SK-N-SH (cell line): ENCODE measurements around the gene DNAJC1. TPM values are rescaled to one million over a fixed set of nuclear protein-coding genes. Genes with fewer than 3 reads are reported as not detected.

Experiments used
- CTCF ChIA-PET: fragments of 300-600, 350-600 bp; formaldehyde crosslinking; extraction: SDS; loops from one replicate; lab custom pipeline; 2021; lab: Yijun Ruan, JAX
- POLR2A ChIA-PET: fragments of 350-600 bp; sonication (Branson Sonifier 250); formaldehyde crosslinking; extraction: SDS; loops from one replicate; lab custom pipeline; 2020; ENCODE audit warnings: antibody characterized with exemption, inconsistent platforms; lab: Yijun Ruan, JAX
- DNase-seq: peaks from one replicate; pipeline ENCODE4 v3.0.0; 2012
- H2AFZ ChIP-seq: fragments of 200-600 bp; sonication (generic); 2 replicates; pipeline ENCODE4 v1.8.1; 2016; ENCODE audit warnings: antibody characterized with exemption, mild to moderate bottlenecking, low read depth
- H3F3A ChIP-seq: fragments of 200-600 bp; sonication (generic); replicated peaks from 2 replicates; pipeline ENCODE3; 2016; ENCODE audit warnings: antibody characterized with exemption, mild to moderate bottlenecking; ENCODE audit not compliant: insufficient read depth
- H3K27ac ChIP-seq, 2 experiments: fragments of 200-500 bp in 1 of 2; fragments of 200-600 bp in 1 of 2; sonication (Bioruptor generic) in 1 of 2; sonication (generic), shearing (Covaris generic) in 1 of 2; 2 replicates each; pipeline versions ENCODE4 v1.5.1 to v1.6.1; 2014 to 2016; ENCODE audit warnings: low read depth in 2 of 2, inconsistent platforms in 1 of 2, low read length in 1 of 2, mild to moderate bottlenecking in 1 of 2, mixed read lengths in 1 of 2
- H3K27me3 ChIP-seq: fragments of 200-600 bp; sonication (generic), shearing (Covaris generic); 2 replicates; pipeline ENCODE4 v1.6.1; 2016; ENCODE audit warnings: mixed run types; ENCODE audit not compliant: insufficient read depth
- H3K36me3 ChIP-seq, 2 experiments: fragments of 200-500 bp in 1 of 2; fragments of 200-600 bp in 1 of 2; sonication (Bioruptor generic) in 1 of 2; sonication (generic) in 1 of 2; replicated peaks in 1 of 2; 2 replicates each; pipeline versions ENCODE3 to v1.5.1; 2014 to 2016; ENCODE audit warnings: low read length in 1 of 2, mild to moderate bottlenecking in 1 of 2; ENCODE audit not compliant: insufficient read depth in 2 of 2, control insufficient read depth in 1 of 2
- H3K4me1 ChIP-seq, 2 experiments: fragments of 200-500 bp in 1 of 2; fragments of 200-600 bp in 1 of 2; sonication (Bioruptor generic) in 1 of 2; sonication (generic), shearing (Covaris generic) in 1 of 2; 2 replicates each; pipeline versions ENCODE4 v1.5.1 to v1.6.1; 2014 to 2016; ENCODE audit warnings: low read depth in 1 of 2, low read length in 1 of 2, mixed run types in 1 of 2; ENCODE audit not compliant: insufficient read depth in 2 of 2, control insufficient read depth in 1 of 2
- H3K4me2 ChIP-seq: fragments of 200-600 bp; sonication (generic), shearing (Covaris generic); 2 replicates; pipeline ENCODE4 v1.6.1; 2017; ENCODE audit warnings: mixed run types
- H3K4me3 ChIP-seq, 2 experiments: fragments of 200-500 bp in 1 of 2; fragments of 200-600 bp in 1 of 2; sonication (Bioruptor generic) in 1 of 2; sonication (generic), shearing (Covaris generic) in 1 of 2; 2 replicates each; pipeline versions ENCODE4 v1.5.1 to v1.8.1; 2014 to 2016; ENCODE audit warnings: low read depth in 2 of 2, inconsistent platforms in 1 of 2, low read length in 1 of 2, mild to moderate bottlenecking in 1 of 2, mixed read lengths in 1 of 2, moderate library complexity in 1 of 2
- H3K79me2 ChIP-seq: fragments of 200-600 bp; sonication (generic); 2 replicates; pipeline ENCODE4 v1.8.1; 2017; ENCODE audit warnings: mild to moderate bottlenecking; ENCODE audit not compliant: insufficient read depth
- H3K9ac ChIP-seq: fragments of 200-600 bp; sonication (generic); 2 replicates; pipeline ENCODE4 v1.6.1; 2017; ENCODE audit warnings: mixed run types
- H3K9me2 ChIP-seq: fragments of 200-600 bp; sonication (generic); 2 replicates; pipeline ENCODE4 v1.6.1; 2017; ENCODE audit warnings: mixed run types
- H3K9me3 ChIP-seq: fragments of 200-600 bp; sonication (generic); 2 replicates; pipeline ENCODE4 v1.6.1; 2017; ENCODE audit warnings: mixed run types, mild to moderate bottlenecking, moderate library complexity
- H4K20me1 ChIP-seq: fragments of 200-600 bp; sonication (generic); 2 replicates; pipeline ENCODE4 v1.6.1; 2017; ENCODE audit warnings: mild to moderate bottlenecking, mixed run types; ENCODE audit not compliant: insufficient read depth
- CHD2 ChIP-seq: fragments of 150-350 bp; IDR thresholded peaks from 2 replicates; pipeline ENCODE4 v1.6.1; 2018; ENCODE audit warnings: low read length; ENCODE audit not compliant: partially characterized antibody
- EZH2phosphoT487 ChIP-seq: fragments of 200-600 bp; sonication (generic); IDR thresholded peaks from 2 replicates; pipeline ENCODE4 v1.6.1; 2017; ENCODE audit warnings: low read depth, mixed run types, mild to moderate bottlenecking, antibody characterized with exemption, moderate library complexity, borderline replicate concordance
- MXI1 ChIP-seq: IDR thresholded peaks from 2 replicates; pipeline ENCODE4 v1.6.1; 2012; ENCODE audit warnings: mild to moderate bottlenecking, low read depth, low read length, improper control_type of control experiment
- NRF1 ChIP-seq: IDR thresholded peaks from 2 replicates; pipeline ENCODE4 v1.6.1; 2012; ENCODE audit warnings: low read depth, mild to moderate bottlenecking, low read length
- SIN3A ChIP-seq: IDR thresholded peaks from 2 replicates; pipeline ENCODE4 v1.6.1; 2012; ENCODE audit warnings: low read depth, mild to moderate bottlenecking, low read length, moderate library complexity, borderline replicate concordance
- TCF12 ChIP-seq: IDR thresholded peaks from 2 replicates; pipeline ENCODE4 v1.4.0; 2012
- TEAD4 ChIP-seq: IDR thresholded peaks from 2 replicates; pipeline ENCODE4 v1.4.0; 2012; ENCODE audit warnings: mild to moderate bottlenecking, borderline replicate concordance; ENCODE audit not compliant: insufficient read depth
- YY1 ChIP-seq: IDR thresholded peaks from 2 replicates; pipeline ENCODE4 v1.4.0; 2012; ENCODE audit warnings: low read depth, mild to moderate bottlenecking
- whole genome bisulfite sequencing: methylation state at CpG from one replicate; pipeline ENCODE4 v1.1.6; 2017; ENCODE audit warnings: low lambda C conversion rate; 5-methylcytosine and 5-hydroxymethylcytosine counted together
- polyA plus RNA-seq, 3 experiments: library from polyadenylated mRNA; depleted of rRNA; stranded (reverse); fragments of >200 nt; gene quantifications; 2 replicates each; pipeline ENCODE4 v1.2.3, GENCODE V29; 2012
- TF ChIP-seq, protein P1 (sequence below): fragments of 150-350 bp; IDR thresholded peaks from 2 replicates; pipeline ENCODE4 v1.6.1; 2016; ENCODE audit warnings: mild to moderate bottlenecking, low read depth, low read length
- TF ChIP-seq, protein P2 (sequence below): IDR thresholded peaks from 2 replicates; pipeline ENCODE4 v1.6.1; 2012; ENCODE audit warnings: mild to moderate bottlenecking, low read depth, low read length, moderate library complexity
- TF ChIP-seq, protein P3 (sequence below): IDR thresholded peaks from 2 replicates; pipeline ENCODE4; 2012

Gene DNAJC1
- polyA plus RNA-seq, 1 of the 3 experiments (the other 2 are of a cell fraction): 9.3 TPM

DNA sequence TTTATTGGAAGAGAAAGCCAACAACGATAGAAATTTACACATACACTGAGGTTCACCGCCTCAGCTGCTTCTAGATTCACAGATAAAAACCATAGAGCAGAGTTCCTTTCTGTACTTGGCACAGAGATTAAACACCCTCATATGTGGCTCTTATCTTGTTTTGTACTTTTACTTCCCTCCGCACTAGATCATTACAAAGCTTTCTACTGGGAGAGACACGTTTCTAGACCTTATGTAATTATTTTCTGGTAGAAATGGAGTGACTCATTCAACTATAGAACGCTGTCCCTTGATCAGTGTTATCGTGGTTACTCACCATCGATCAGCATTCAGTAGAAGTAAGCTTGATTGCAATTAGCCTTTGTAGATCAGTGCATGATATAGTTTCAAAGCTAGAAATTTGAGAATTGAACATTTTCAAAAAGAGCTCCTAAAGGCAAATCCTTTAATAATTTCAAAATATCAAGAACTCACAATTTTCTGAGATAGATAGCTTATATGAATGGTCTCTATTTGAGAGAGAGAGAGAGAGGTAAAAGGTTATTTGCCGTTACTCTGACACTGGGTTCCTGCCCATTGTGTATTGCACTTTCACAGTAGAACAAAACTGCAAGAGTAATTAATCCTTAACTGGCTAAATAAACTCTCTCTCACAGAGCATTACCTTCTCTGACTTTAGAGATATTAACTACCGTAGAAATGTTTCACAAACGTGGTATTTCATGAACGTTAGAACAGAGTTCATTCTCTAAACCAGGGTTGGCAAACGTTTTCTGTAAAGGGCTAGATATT is 26.1 kb upstream of the DNAJC1 start:
- no peaks in the 10 kb centered on the region for H3K79me2 ChIP-seq
- H3K27me3 ChIP-seq: no peaks in the 10 kb centered on the region
- H3K36me3 ChIP-seq: no peaks in the 10 kb centered on the region
- H3K27ac ChIP-seq: no peak overlapping the region
- CTCF ChIA-PET: interaction anchor here (1.1 to 2.0 kb wide), 2 partner anchors 17 to 19 kb away, joined by 4 to 7 read pairs; no protein-coding TSS in a partner anchor
- no peak for DNase-seq
- no peaks in the 10 kb centered on the region for H4K20me1 ChIP-seq
- no peak overlapping the region for H3K4me3 ChIP-seq
- no peaks in the 10 kb centered on the region for H3K9me2 ChIP-seq
- 45% methylated on average over 12 of the region's 12 CpGs for WGBS
- POLR2A ChIA-PET: no interaction called here
- H3K4me1 ChIP-seq: no peaks in the 10 kb centered on the region; a peak in 1 of 4 replicates
- TF ChIP-seq YY1 (no peak), MXI1 (no peak), TCF12 (no peak), NRF1 (no peak), SIN3A (no peak), EZH2phosphoT487 (no peak), TEAD4 (no peak), CHD2 (no peak)
- TF ChIP-seq, protein P1, sequence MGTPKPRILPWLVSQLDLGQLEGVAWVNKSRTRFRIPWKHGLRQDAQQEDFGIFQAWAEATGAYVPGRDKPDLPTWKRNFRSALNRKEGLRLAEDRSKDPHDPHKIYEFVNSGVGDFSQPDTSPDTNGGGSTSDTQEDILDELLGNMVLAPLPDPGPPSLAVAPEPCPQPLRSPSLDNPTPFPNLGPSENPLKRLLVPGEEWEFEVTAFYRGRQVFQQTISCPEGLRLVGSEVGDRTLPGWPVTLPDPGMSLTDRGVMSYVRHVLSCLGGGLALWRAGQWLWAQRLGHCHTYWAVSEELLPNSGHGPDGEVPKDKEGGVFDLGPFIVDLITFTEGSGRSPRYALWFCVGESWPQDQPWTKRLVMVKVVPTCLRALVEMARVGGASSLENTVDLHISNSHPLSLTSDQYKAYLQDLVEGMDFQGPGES: no peak
- TF ChIP-seq, protein P2, sequence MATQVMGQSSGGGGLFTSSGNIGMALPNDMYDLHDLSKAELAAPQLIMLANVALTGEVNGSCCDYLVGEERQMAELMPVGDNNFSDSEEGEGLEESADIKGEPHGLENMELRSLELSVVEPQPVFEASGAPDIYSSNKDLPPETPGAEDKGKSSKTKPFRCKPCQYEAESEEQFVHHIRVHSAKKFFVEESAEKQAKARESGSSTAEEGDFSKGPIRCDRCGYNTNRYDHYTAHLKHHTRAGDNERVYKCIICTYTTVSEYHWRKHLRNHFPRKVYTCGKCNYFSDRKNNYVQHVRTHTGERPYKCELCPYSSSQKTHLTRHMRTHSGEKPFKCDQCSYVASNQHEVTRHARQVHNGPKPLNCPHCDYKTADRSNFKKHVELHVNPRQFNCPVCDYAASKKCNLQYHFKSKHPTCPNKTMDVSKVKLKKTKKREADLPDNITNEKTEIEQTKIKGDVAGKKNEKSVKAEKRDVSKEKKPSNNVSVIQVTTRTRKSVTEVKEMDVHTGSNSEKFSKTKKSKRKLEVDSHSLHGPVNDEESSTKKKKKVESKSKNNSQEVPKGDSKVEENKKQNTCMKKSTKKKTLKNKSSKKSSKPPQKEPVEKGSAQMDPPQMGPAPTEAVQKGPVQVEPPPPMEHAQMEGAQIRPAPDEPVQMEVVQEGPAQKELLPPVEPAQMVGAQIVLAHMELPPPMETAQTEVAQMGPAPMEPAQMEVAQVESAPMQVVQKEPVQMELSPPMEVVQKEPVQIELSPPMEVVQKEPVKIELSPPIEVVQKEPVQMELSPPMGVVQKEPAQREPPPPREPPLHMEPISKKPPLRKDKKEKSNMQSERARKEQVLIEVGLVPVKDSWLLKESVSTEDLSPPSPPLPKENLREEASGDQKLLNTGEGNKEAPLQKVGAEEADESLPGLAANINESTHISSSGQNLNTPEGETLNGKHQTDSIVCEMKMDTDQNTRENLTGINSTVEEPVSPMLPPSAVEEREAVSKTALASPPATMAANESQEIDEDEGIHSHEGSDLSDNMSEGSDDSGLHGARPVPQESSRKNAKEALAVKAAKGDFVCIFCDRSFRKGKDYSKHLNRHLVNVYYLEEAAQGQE: no peak
- TF ChIP-seq, protein P3, sequence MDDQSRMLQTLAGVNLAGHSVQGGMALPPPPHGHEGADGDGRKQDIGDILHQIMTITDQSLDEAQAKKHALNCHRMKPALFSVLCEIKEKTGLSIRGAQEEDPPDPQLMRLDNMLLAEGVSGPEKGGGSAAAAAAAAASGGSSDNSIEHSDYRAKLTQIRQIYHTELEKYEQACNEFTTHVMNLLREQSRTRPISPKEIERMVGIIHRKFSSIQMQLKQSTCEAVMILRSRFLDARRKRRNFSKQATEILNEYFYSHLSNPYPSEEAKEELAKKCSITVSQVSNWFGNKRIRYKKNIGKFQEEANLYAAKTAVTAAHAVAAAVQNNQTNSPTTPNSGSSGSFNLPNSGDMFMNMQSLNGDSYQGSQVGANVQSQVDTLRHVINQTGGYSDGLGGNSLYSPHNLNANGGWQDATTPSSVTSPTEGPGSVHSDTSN: no peak
- H3K9me3 ChIP-seq: no peaks in the 10 kb centered on the region
- no peak overlapping the region for H3K4me2 ChIP-seq
- H2AFZ ChIP-seq: no peak overlapping the region
- H3K9ac ChIP-seq: no peak overlapping the region
- no peaks in the 10 kb centered on the region for H3F3A ChIP-seq
